Trophoblast cell (in vitro differentiated cells and primary cell): ENCODE results near the gene DNAJC22.

Source experiments
- DNase-seq, 2 donors: peaks; one replicate each; pipeline ENCODE4 v3.0.0-alpha.2; 2016
- H2AFZ ChIP-seq: 2 replicates; pipeline ENCODE4 v1.6.1; 2013; ENCODE audit warnings: low read length, moderate library complexity, mild to moderate bottlenecking; ENCODE audit not compliant: insufficient read depth, poor library complexity
- H2AK5ac ChIP-seq: 2 replicates; pipeline ENCODE4 v1.6.1; 2013; ENCODE audit warnings: mild to moderate bottlenecking, low read length
- H2BK120ac ChIP-seq: 2 replicates; pipeline ENCODE4 v1.6.1; 2013; ENCODE audit warnings: low read length, mild to moderate bottlenecking, moderate library complexity; ENCODE audit not compliant: insufficient read depth, poor library complexity
- H2BK12ac ChIP-seq: 2 replicates; pipeline ENCODE4 v1.6.1; 2013; ENCODE audit warnings: mild to moderate bottlenecking, low read length, moderate library complexity
- H2BK5ac ChIP-seq: 2 replicates; pipeline ENCODE4 v1.6.1; 2013; ENCODE audit warnings: low read length, low read depth, moderate library complexity, mild to moderate bottlenecking; ENCODE audit not compliant: poor library complexity
- H3K14ac ChIP-seq: 2 replicates; pipeline ENCODE4 v1.6.1; 2013; ENCODE audit warnings: mild to moderate bottlenecking, low read length
- H3K18ac ChIP-seq: 2 replicates; pipeline ENCODE4 v1.6.1; 2013; ENCODE audit warnings: mild to moderate bottlenecking, low read length
- H3K23ac ChIP-seq: 2 replicates; pipeline ENCODE4 v1.6.1; 2013; ENCODE audit warnings: low read length
- H3K27ac ChIP-seq: 2 replicates; pipeline ENCODE4 v1.5.1; 2013; ENCODE audit warnings: low read depth, mild to moderate bottlenecking, inconsistent platforms, low read length, moderate library complexity
- H3K27me3 ChIP-seq: 2 replicates; pipeline ENCODE4 v1.6.1; 2013; ENCODE audit warnings: inconsistent platforms, mild to moderate bottlenecking, low read length, moderate library complexity; ENCODE audit not compliant: insufficient read depth
- H3K36me3 ChIP-seq, 2 experiments: 1 replicate in 1 of 2; 2 replicates in 1 of 2; pipeline ENCODE4 v1.6.1; 2013; ENCODE audit warnings: low read length in 2 of 2, mild to moderate bottlenecking in 2 of 2, moderate library complexity in 1 of 2; ENCODE audit not compliant: insufficient read depth in 2 of 2, control insufficient read depth in 1 of 2
- H3K4ac ChIP-seq: 2 replicates; pipeline ENCODE4 v1.6.1; 2013; ENCODE audit warnings: low read depth, mild to moderate bottlenecking, low read length, moderate library complexity
- H3K4me1 ChIP-seq, 2 experiments: 1 replicate in 1 of 2; 2 replicates in 1 of 2; pipeline ENCODE4 v1.6.1; 2013; ENCODE audit warnings: low read length in 2 of 2, mild to moderate bottlenecking in 2 of 2, moderate library complexity in 1 of 2; ENCODE audit not compliant: insufficient read depth in 2 of 2, control insufficient read depth in 1 of 2
- H3K4me2 ChIP-seq: 2 replicates; pipeline ENCODE4 v1.6.1; 2013; ENCODE audit warnings: inconsistent platforms, mild to moderate bottlenecking, low read length, moderate library complexity
- H3K4me3 ChIP-seq: 2 replicates; pipeline ENCODE4 v1.5.1; 2013; ENCODE audit warnings: mild to moderate bottlenecking, low read depth, low read length, inconsistent platforms
- H3K79me1 ChIP-seq: one replicate; pipeline ENCODE4 v1.6.1; 2013; ENCODE audit warnings: low read length
- H3K79me2 ChIP-seq: 2 replicates; pipeline ENCODE4 v1.6.1; 2013; ENCODE audit warnings: low read length, mild to moderate bottlenecking; ENCODE audit not compliant: control insufficient read depth, insufficient read depth, poor library complexity
- H3K9ac ChIP-seq: 2 replicates; pipeline ENCODE4 v1.6.1; 2013; ENCODE audit warnings: mild to moderate bottlenecking, low read length
- H3K9me3 ChIP-seq: 2 replicates; pipeline ENCODE4 v1.6.1; 2013; ENCODE audit warnings: low read depth, mild to moderate bottlenecking, control low read depth, inconsistent platforms, low read length; ENCODE audit not compliant: insufficient read depth
- H4K12ac ChIP-seq: 2 replicates; pipeline ENCODE4 v1.6.1; 2013; ENCODE audit warnings: low read depth, mild to moderate bottlenecking, low read length, moderate library complexity
- H4K8ac ChIP-seq: 2 replicates; pipeline ENCODE4 v1.6.1; 2013; ENCODE audit warnings: low read depth, mild to moderate bottlenecking, low read length, moderate library complexity
- H4K91ac ChIP-seq: one replicate; pipeline ENCODE4 v1.6.1; 2013; ENCODE audit warnings: low read depth, mild to moderate bottlenecking, low read length, moderate library complexity
- WGBS: extraction: QIAGEN DNeasy Blood & Tissue Kit; methylation state at CpG from one replicate; pipeline ENCODE4 v1.1.7; 2013; ENCODE audit warnings: missing lambda C conversion rate; ENCODE audit not compliant: insufficient read length, insufficient coverage; ENCODE audit errors: extremely low coverage; 5-methylcytosine and 5-hydroxymethylcytosine counted together

DNAJC22 gene

GRCh38 chr12:49364989-49365388 is 18.3 kb downstream of the DNAJC22 start:
- H3K36me3 ChIP-seq = no peaks in the 10 kb centered on the region
- no peak overlapping the region for H3K4ac ChIP-seq
- no peak overlapping the region for H3K23ac ChIP-seq
- peaks cover 2% of the 10 kb centered on the region for H3K9me3 ChIP-seq
- H2BK12ac ChIP-seq = no peak overlapping the region
- no peak overlapping the region for H3K18ac ChIP-seq
- no peak overlapping the region for H3K4me3 ChIP-seq
- no peak overlapping the region for H3K27ac ChIP-seq
- DNase-seq = peak in 1 of 2 donors; percentile 55
- H3K27me3 ChIP-seq = no peaks in the 10 kb centered on the region
- no peak overlapping the region for H3K4me2 ChIP-seq
- H3K14ac ChIP-seq = no peak overlapping the region
- no peak overlapping the region for H2AK5ac ChIP-seq
- H3K79me1 ChIP-seq = peaks cover 10% of the 10 kb centered on the region
- H2AFZ ChIP-seq = no peak overlapping the region
- WGBS = no CpG with 5 or more reads among the region's 1 CpG
- no peak overlapping the region for H2BK120ac ChIP-seq
- peaks cover 0 to 2% of the 10 kb centered on the region in 2 experiments for H3K4me1 ChIP-seq
- H3K79me2 ChIP-seq = peaks cover 9% of the 10 kb centered on the region
- no peak overlapping the region for H4K8ac ChIP-seq
- H4K12ac ChIP-seq = no peak overlapping the region
- H3K9ac ChIP-seq = no peak overlapping the region
- no peak overlapping the region for H2BK5ac ChIP-seq
- H4K91ac ChIP-seq = no peak overlapping the region

GRCh38 chr12:49365542-49365941 is 18.9 kb downstream of the DNAJC22 start:
- Histone ChIP-seq H3K14ac (no peak overlapping the region), H3K4me3 (no peak overlapping the region), H3K36me3 (no peaks in the 10 kb centered on the region), H3K9me3 (peaks cover 2% of the 10 kb centered on the region), H3K79me1 (peaks cover 10% of the 10 kb centered on the region), H2BK12ac (no peak overlapping the region), H2AK5ac (no peak overlapping the region), H4K12ac (no peak overlapping the region), H2BK5ac (no peak overlapping the region), H3K4me2 (no peak overlapping the region), H3K18ac (no peak overlapping the region), H3K4me1 (peaks cover 0 to 2% of the 10 kb centered on the region in 2 experiments), H2AFZ (no peak overlapping the region), H4K91ac (no peak overlapping the region), H2BK120ac (no peak overlapping the region), H3K27ac (no peak overlapping the region), H3K9ac (no peak overlapping the region), H3K27me3 (no peaks in the 10 kb centered on the region), H3K4ac (no peak overlapping the region), H4K8ac (no peak overlapping the region), H3K79me2 (peaks cover 9% of the 10 kb centered on the region), H3K23ac (no peak overlapping the region)
- DNase-seq = peak; percentile 64 to 66
- WGBS = no CpG with 5 or more reads among the region's 5 CpGs

- H4K8ac ChIP-seq = peak overlapping the region; percentile 99
- H2BK120ac ChIP-seq = peak overlapping the region; percentile 98
- peak overlapping the region; percentile 9 for H3K4ac ChIP-seq
- no peaks in the 10 kb centered on the region for H3K27me3 ChIP-seq
- H2AFZ ChIP-seq = peak overlapping the region; percentile 100
- WGBS = no CpG with 5 or more reads among the region's 38 CpGs
- peak overlapping the region; percentile 95 for H2BK5ac ChIP-seq
- no peak overlapping the region for H2AK5ac ChIP-seq
- H2BK12ac ChIP-seq = no peak overlapping the region
- peaks cover 10% of the 10 kb centered on the region for H3K79me2 ChIP-seq
- H3K79me1 ChIP-seq = peaks cover 10% of the 10 kb centered on the region
- peak overlapping the region; percentile 99 for H3K4me2 ChIP-seq
- H3K4me3 ChIP-seq = peak overlapping the region; percentile 91
- peak overlapping the region; percentile 96 for H3K27ac ChIP-seq
- H3K23ac ChIP-seq = no peak overlapping the region
- H3K4me1 ChIP-seq = peaks cover 0 to 2% of the 10 kb centered on the region in 2 experiments
- no peak for DNase-seq
- H4K91ac ChIP-seq = peak overlapping the region; percentile 99
- H3K18ac ChIP-seq = peak overlapping the region; percentile 88
- H3K9me3 ChIP-seq = peaks cover 2% of the 10 kb centered on the region
- peak overlapping the region; percentile 97 for H3K9ac ChIP-seq
- H3K14ac ChIP-seq = peak overlapping the region; percentile 98
- no peaks in the 10 kb centered on the region for H3K36me3 ChIP-seq
- H4K12ac ChIP-seq = peak overlapping the region; percentile 100
Observed at GRCh38 chr12:49366096-49366651, 19.5 kb downstream of the DNAJC22 start.

GRCh38 chr12:49366652-49367380 is 20.1 kb downstream of the DNAJC22 start:
- Histone ChIP-seq H3K4me1 (peaks cover 0 to 2% of the 10 kb centered on the region in 2 experiments), H3K9me3 (peaks cover 2% of the 10 kb centered on the region), H3K18ac (peak overlapping the region; percentile 88), H3K23ac (no peak overlapping the region), H3K4me3 (peak overlapping the region; percentile 92), H4K8ac (peak overlapping the region; percentile 99), H3K27me3 (no peaks in the 10 kb centered on the region), H4K12ac (peak overlapping the region; percentile 100), H2AFZ (peak overlapping the region; percentile 100), H3K79me1 (peaks cover 10% of the 10 kb centered on the region), H3K27ac (peak overlapping the region; percentile 96), H3K36me3 (no peaks in the 10 kb centered on the region), H4K91ac (peak overlapping the region; percentile 99), H3K9ac (peak overlapping the region; percentile 97), H2BK5ac (peak overlapping the region; percentile 95), H3K14ac (peak overlapping the region; percentile 98), H2BK120ac (peak overlapping the region; percentile 98), H3K4ac (peak overlapping the region; percentile 83), H2AK5ac (no peak overlapping the region), H3K79me2 (peaks cover 10% of the 10 kb centered on the region), H3K4me2 (peak overlapping the region; percentile 99), H2BK12ac (peak overlapping the region; percentile 42)
- no CpG with 5 or more reads among the region's 97 CpGs for WGBS
- DNase-seq = peak; percentile 85 to 94
